SJSA1 (cell line): ENCODE data around the gene GADD45G. TPM values are rescaled to one million over a fixed set of nuclear protein-coding genes. Genes with fewer than 3 reads are reported as not detected.

Source experiments
- DNase-seq, 2 experiments: peaks; one replicate each; pipeline ENCODE4 v3.0.0-alpha.2; 2015 to 2020; ENCODE audit warnings: low spot score in 2 of 2, low read depth in 1 of 2
- H3K27ac ChIP-seq: fragments of 250-450 bp; sonication (Bioruptor Pico); 2 replicates; pipeline ENCODE4 v1.5.1; 2020; ENCODE audit warnings: mild to moderate bottlenecking, moderate library complexity
- H3K27me3 ChIP-seq: fragments of 250-450 bp; sonication (Bioruptor Pico); replicated peaks from 2 replicates; pipeline ENCODE4 v1.5.1; 2020; ENCODE audit warnings: mild to moderate bottlenecking, moderate library complexity
- H3K36me3 ChIP-seq: fragments of 250-450 bp; sonication (Bioruptor Pico); 2 replicates; pipeline ENCODE4 v1.5.1; 2020; ENCODE audit warnings: mild to moderate bottlenecking
- H3K4me1 ChIP-seq: fragments of 250-450 bp; sonication (Bioruptor Pico); replicated peaks from 2 replicates; pipeline ENCODE4 v1.6.1; 2021; ENCODE audit warnings: mild to moderate bottlenecking
- H3K4me3 ChIP-seq: fragments of 250-450 bp; sonication (Bioruptor Pico); 2 replicates; pipeline ENCODE4 v1.5.1; 2020; ENCODE audit warnings: mild to moderate bottlenecking
- H3K9me3 ChIP-seq: fragments of 250-450 bp; sonication (Bioruptor Pico); replicated peaks from 2 replicates; pipeline ENCODE4 v1.5.1; 2020; ENCODE audit warnings: mild to moderate bottlenecking
- total RNA-seq: library from RNA; depleted of rRNA; stranded (reverse); fragments of >200 nt; shearing (Covaris generic); gene quantifications from 2 replicates; pipeline ENCODE4 v1.2.3, GENCODE V29; 2014

GADD45G gene
- total RNA-seq, 1 experiment from 2014 or later, result not detected

- Histone ChIP-seq H3K9me3 (no peaks in the 10 kb centered on the region), H3K27ac (no peak overlapping the region), H3K4me3 (no peak overlapping the region), H3K27me3 (no peaks in the 10 kb centered on the region), H3K4me1 (no peaks in the 10 kb centered on the region), H3K36me3 (no peaks in the 10 kb centered on the region)
- no peak for DNase-seq
These were observed 18.4 kb downstream of the GADD45G start for GRCh38 chr9:89622933-89623861.

GRCh38 chr9:89623925-89624420, 19.2 kb downstream of the GADD45G start:
- Histone ChIP-seq H3K27ac (no peak overlapping the region), H3K36me3 (no peaks in the 10 kb centered on the region), H3K4me1 (no peaks in the 10 kb centered on the region), H3K4me3 (no peak overlapping the region), H3K9me3 (no peaks in the 10 kb centered on the region), H3K27me3 (0 out of 2 replicates have a peak, but pooled peaks cover 5% of the 10 kb centered on the region)
- no peak for DNase-seq

DNA sequence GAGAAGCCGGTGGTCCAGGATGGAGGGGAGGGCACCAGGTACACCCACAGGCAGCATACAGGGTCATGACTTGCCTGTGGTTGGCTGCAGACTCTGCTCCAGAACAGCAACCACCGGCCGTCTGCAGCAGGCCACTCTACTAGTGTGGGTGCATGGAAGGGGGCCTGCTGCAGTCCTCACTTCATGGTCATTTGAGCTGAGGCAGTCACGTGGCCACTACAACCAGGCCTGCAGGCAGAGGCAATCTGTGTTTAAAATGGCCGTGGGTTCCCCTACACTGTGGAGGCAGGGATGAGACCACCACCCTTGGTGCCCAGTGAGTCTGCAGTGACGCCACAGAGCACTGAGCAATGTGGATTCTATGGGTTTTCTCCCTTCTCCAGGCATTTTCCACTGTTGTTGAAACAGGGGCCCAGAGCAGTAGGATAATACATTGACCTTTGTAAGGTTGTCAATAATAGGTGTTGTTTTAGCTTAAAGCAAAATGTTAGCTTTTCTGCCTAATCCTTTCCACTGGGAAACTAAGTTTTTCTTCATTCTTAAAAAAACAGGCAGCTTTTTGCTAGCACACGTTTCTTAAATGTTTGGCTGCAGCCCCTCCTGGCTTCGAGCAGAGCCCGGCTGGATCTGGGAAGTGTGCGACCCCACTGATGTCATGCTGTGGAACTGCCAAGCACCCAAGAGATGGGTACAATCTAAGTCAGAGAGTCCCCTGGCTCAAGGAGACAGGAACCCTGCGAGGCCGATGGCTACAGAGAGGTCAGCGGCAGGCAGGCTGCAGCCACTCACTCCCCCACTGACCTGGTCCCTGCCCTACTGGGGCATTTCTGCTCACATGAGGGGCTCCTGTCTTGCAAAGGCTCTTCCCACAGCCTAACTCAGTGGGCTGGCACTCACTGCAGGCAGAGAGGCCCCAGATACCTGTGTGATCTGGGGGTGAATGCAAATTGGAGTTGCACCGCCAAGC, 21.2 kb downstream of the GADD45G start:
- no peak overlapping the region for H3K27ac ChIP-seq
- 0 out of 2 replicates have a peak, but pooled peaks cover 6% of the 10 kb centered on the region for H3K27me3 ChIP-seq
- no peaks in the 10 kb centered on the region for H3K9me3 ChIP-seq
- H3K36me3 ChIP-seq, result no peaks in the 10 kb centered on the region
- H3K4me1 ChIP-seq, result no peaks in the 10 kb centered on the region
- no peak overlapping the region for H3K4me3 ChIP-seq
- DNase-seq, result no peak

DNA sequence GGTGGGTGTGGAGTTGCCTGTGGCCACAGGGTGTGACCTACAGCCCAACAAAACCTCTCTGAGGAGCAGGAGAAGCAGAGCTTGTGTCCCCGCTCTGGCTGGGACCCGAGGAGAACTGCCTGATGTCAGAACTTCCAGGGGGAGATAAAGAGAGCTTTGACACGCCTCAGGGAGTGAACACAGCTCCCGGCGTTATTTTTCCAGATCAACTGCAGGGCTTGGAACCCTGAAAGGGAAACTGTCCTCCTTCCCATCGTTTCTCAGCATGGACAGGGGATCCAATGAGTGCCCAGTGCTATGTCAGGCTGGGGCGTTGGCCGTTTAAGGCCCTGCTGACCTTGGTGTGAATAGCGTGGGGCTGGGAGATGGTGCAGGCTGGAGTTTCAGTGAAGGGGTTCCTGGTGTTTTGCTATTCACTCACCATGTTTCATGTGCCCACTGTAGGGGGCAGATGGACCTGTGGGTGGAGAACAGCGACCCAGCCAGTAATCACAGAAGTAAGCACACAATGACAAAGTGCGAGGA, 22.0 kb downstream of the GADD45G start:
- DNase-seq, result no peak

DNA sequence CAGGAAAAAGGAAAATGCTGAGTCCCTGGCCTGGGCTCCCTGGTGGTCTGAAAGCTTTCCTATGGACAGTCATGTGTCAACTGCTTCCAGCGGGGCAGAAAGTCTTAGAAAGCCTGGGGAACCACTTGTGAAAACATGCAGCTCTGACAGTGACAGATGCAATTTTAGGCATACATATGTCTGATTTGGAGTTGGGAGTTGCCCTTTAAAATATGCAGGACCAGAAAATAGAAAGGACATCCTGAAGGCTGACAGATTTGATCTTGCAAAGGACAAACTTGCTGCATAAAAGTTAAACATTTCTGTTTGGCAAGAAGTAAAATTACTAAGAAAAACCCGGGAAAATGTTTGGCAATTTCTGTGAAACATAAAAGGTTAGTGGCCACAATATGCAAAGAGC, 23.8 kb downstream of the GADD45G start:
- no peak overlapping the region for H3K27ac ChIP-seq
- H3K36me3 ChIP-seq, result no peaks in the 10 kb centered on the region
- no peaks in the 10 kb centered on the region for H3K4me1 ChIP-seq
- no peaks in the 10 kb centered on the region for H3K9me3 ChIP-seq
- H3K4me3 ChIP-seq, result no peak overlapping the region
- 0 out of 2 replicates have a peak, but pooled peaks cover 6% of the 10 kb centered on the region for H3K27me3 ChIP-seq
- no peak for DNase-seq

More for the DNA sequence above, 22.0 kb downstream of the GADD45G start:
- Histone ChIP-seq H3K36me3 (no peaks in the 10 kb centered on the region), H3K4me1 (no peaks in the 10 kb centered on the region), H3K27me3 (0 out of 2 replicates have a peak, but pooled peaks cover 6% of the 10 kb centered on the region), H3K27ac (no peak overlapping the region), H3K4me3 (no peak overlapping the region), H3K9me3 (no peaks in the 10 kb centered on the region)

DNA sequence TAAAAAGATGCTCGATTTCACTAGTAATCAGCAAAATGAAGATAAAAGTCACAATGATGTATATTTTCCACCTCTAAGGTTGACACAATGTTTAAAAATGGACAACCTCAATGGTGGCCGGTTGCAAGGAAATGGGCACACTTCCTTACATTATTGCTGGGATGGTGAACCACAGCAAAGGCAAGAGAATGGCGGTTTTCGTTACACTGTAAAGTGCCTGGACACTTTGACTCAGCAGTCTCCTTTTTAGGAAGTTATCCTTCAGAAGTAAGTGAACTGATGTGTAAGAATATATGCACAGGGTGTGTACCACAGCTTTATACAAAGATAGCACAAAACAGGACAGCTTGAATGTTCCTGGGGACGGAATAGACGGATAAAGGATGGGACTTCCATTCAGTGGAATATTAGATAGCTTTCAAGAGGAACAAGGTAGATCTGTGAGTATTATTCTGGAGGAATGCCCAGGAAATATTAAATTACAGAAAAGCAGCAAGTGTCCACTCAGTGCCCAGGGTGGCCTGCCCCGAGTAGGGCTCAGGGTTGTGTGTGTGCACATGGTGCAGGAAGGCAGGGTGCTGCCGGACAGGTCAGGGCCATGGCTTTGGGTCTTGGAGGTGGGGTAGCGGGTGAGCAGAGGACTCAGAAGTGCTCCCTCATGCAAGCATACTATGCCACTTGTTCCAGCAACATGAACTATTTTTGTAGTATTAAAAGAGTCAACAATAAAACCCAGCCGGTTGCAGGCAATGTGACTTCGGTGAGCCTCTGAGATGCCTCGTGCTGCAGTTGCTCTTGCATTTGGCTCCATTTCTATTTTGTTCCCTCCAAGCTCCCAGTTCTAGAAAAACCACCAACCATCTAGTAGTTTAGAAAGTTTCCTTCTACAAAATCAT, 24.5 kb downstream of the GADD45G start:
- Histone ChIP-seq H3K27ac (no peak overlapping the region), H3K27me3 (0 out of 2 replicates have a peak, but pooled peaks cover 6% of the 10 kb centered on the region), H3K4me1 (no peaks in the 10 kb centered on the region), H3K9me3 (no peaks in the 10 kb centered on the region), H3K4me3 (no peak overlapping the region), H3K36me3 (no peaks in the 10 kb centered on the region)
- no peak for DNase-seq

DNA sequence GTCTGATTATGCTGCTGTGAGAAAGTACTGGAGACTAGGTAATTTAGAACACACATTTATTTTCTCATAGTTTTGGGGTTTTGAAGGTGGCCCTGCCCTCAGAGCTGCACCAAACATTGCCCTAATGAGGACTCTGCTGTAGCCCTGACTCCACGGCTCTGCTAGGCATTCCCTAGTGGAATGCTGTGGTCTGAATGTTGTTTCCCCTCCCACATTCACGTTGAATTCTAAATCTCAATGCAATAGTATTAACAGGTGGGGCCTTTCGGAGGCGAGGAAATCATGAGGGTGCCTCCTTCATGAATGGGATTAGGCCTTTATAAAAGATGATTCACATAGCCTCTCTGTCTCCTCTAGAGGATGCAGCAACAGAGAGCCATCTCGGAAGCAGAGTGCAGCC, 25.7 kb downstream of the GADD45G start:
- 0 out of 2 replicates have a peak, but pooled peaks cover 6% of the 10 kb centered on the region for H3K27me3 ChIP-seq
- H3K4me1 ChIP-seq, result no peaks in the 10 kb centered on the region
- no peak for DNase-seq
- no peak overlapping the region for H3K27ac ChIP-seq
- H3K36me3 ChIP-seq, result no peaks in the 10 kb centered on the region
- no peak overlapping the region for H3K4me3 ChIP-seq
- no peaks in the 10 kb centered on the region for H3K9me3 ChIP-seq

DNA sequence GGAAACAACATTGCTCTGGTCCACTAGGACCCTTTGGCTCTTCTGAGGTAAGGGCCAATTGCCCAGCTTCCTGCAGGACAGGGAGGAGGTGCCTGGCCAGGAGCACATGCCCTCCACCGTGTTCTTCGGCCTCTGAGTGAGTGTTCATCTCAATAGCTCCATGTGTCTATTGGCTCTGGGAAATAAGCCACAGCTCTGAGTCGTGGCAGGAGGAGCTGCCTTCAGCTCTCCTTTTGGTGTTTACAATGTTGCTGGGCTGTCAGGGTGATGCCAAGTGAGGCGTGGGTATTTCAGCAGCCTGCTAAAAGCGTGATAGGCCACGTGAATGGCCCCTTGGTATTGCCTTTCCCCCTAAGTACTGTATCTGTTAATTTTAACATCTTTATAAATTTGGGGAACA, 26.6 kb downstream of the GADD45G start:
- DNase-seq, result no peak
- H3K27ac ChIP-seq, result no peak overlapping the region
- H3K27me3 ChIP-seq, result 0 out of 2 replicates have a peak, but pooled peaks cover 6% of the 10 kb centered on the region
- H3K4me1 ChIP-seq, result no peaks in the 10 kb centered on the region
- no peak overlapping the region for H3K4me3 ChIP-seq
- H3K36me3 ChIP-seq, result no peaks in the 10 kb centered on the region
- H3K9me3 ChIP-seq, result no peaks in the 10 kb centered on the region

DNA sequence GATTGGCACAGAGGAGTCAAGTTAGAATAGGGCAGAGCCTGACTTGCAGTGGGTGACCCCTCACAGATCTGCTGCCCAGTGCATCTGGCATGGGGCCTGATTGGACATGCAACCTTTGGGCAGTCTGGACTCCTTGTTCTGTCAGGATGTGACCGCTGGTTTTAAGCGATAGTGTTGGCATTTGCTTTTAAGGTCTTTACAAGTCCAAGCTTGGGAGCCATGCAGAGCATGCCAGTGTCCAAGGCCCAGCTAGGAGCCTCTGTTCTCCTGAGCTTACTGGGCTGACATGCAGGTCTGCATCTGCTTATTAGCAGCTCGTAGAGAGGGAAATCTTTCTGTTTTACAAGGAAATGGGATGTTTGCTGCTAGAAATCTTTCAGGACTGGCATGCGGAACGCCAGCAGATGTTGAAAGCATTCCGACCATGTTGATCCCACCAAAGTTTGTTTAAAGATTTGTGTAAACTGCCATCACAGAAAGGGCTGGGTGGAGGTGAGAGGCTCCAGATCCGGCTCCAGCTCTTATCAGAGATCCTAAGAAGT, 27.5 kb downstream of the GADD45G start:
- no peaks in the 10 kb centered on the region for H3K36me3 ChIP-seq
- H3K9me3 ChIP-seq, result no peaks in the 10 kb centered on the region
- 0 out of 2 replicates have a peak, but pooled peaks cover 6% of the 10 kb centered on the region for H3K27me3 ChIP-seq
- H3K27ac ChIP-seq, result no peak overlapping the region
- DNase-seq, result no peak
- H3K4me3 ChIP-seq, result no peak overlapping the region
- no peaks in the 10 kb centered on the region for H3K4me1 ChIP-seq

DNA sequence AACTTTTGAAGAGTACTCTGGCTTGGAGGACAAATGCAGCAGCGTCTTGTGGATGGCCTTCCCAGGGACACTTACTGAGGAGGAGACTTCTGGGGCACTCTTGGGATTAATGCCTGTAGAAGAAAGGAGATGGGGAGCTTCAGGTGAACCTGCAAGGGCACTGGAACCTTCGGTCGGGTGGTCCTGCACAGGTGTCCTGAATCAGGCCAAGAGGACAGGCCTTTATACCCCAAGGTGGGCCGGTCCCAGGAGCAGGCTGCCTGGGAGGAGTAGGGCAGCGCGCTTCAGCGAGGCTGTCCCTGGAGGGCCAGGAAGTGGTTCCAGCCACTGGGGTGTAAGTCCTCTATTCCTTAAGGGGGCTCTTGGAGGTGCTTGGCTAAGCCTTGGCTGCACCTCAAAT, 27.9 kb downstream of the GADD45G start:
- no peak overlapping the region for H3K4me3 ChIP-seq
- H3K27me3 ChIP-seq, result 0 out of 2 replicates have a peak, but pooled peaks cover 6% of the 10 kb centered on the region
- no peaks in the 10 kb centered on the region for H3K4me1 ChIP-seq
- no peak for DNase-seq
- no peaks in the 10 kb centered on the region for H3K36me3 ChIP-seq
- no peaks in the 10 kb centered on the region for H3K9me3 ChIP-seq
- H3K27ac ChIP-seq, result no peak overlapping the region

DNA sequence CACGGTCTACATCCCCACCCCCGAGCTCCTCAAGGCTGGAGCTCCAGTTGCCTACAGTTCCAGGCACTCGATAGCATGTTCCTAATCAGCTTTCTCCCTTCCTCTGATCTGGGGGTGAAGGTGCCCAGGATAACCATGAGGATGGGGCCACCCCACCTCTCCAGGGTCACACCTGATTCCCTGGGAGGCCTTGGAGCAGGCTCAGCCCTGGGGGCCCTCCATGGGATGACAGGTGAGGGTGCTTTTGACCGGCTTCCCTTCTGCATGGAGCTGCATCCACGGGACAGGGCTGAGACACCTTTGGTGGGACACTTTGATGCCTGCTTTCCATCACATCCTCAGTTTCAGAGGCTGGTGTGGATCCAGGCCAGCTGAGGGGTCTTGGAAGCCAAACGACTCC, 28.6 kb downstream of the GADD45G start:
- Histone ChIP-seq H3K9me3 (no peaks in the 10 kb centered on the region), H3K4me3 (no peak overlapping the region), H3K27me3 (0 out of 2 replicates have a peak, but pooled peaks cover 6% of the 10 kb centered on the region), H3K27ac (no peak overlapping the region), H3K4me1 (no peaks in the 10 kb centered on the region), H3K36me3 (no peaks in the 10 kb centered on the region)
- DNase-seq, result no peak

GRCh38 chr9:89633920-89634319, 29.1 kb downstream of the GADD45G start:
- no peaks in the 10 kb centered on the region for H3K36me3 ChIP-seq
- H3K4me1 ChIP-seq, result no peaks in the 10 kb centered on the region
- H3K9me3 ChIP-seq, result no peaks in the 10 kb centered on the region
- no peak overlapping the region for H3K4me3 ChIP-seq
- no peak for DNase-seq
- H3K27me3 ChIP-seq, result 0 out of 2 replicates have a peak, but pooled peaks cover 2% of the 10 kb centered on the region
- H3K27ac ChIP-seq, result no peak overlapping the region
